Testis (tissue), 3 donors: ENCODE data around the gene A2M. TPM values are rescaled to one million over a fixed set of nuclear protein-coding genes. Genes with fewer than 3 reads are reported as not detected.

Experiments
- DNase-seq: peaks from one replicate; pipeline ENCODE4 v3.0.0-alpha.2; 2019
- H3K27ac ChIP-seq, 2 donors: fragments of 200-600 bp; sonication (generic); one replicate each; pipeline ENCODE4 v1.5.1; 2019
- H3K27me3 ChIP-seq: fragments of 200-600 bp; sonication (generic); one replicate; pipeline ENCODE4 v1.5.1; 2019
- H3K36me3 ChIP-seq: fragments of 200-600 bp; sonication (generic); one replicate; pipeline ENCODE4 v1.5.1; 2017; ENCODE audit warnings: low read depth; ENCODE audit errors: missing control alignments
- H3K4me1 ChIP-seq: fragments of 200-600 bp; sonication (generic); one replicate; pipeline ENCODE4 v1.5.1; 2019
- H3K4me3 ChIP-seq, 2 donors: fragments of 200-600 bp; sonication (generic); one replicate each; pipeline ENCODE4 v1.5.1; 2017 to 2019
- H3K9me3 ChIP-seq: fragments of 200-600 bp; sonication (generic); one replicate; pipeline ENCODE4 v1.5.1; 2017
- POLR2A ChIP-seq: fragments of 450-650 bp; IDR thresholded peaks from one replicate; pipeline ENCODE4 v1.6.1; 2017; ENCODE audit warnings: antibody characterized with exemption, mild to moderate bottlenecking, moderate library complexity
- WGBS, 2 donors: methylation state at CpG; one replicate each; pipeline ENCODE4 v1.1.5; 2018; 5-methylcytosine and 5-hydroxymethylcytosine counted together
- intact Hi-C: fragments of 100-400 bp; cut with DNase I; formaldehyde crosslinking; loops from one replicate; pipeline ENCODE4 v1.15.1; 2023; ENCODE audit warnings: low total_unique reads
- polyA plus RNA-seq: library from polyadenylated mRNA; stranded (reverse); fragments of 350-450 nt; fragmentation: Illumina TruSeq; extraction: RNeasy Lipid Tissue Mini Kit (QIAGEN cat#74804); gene quantifications from one replicate; pipeline ENCODE4 v1.2.3, GENCODE V29; 2014; ENCODE audit warnings: low read depth, low replicate concordance; ENCODE audit not compliant: insufficient read depth
- total RNA-seq, 2 donors: library from RNA; depleted of rRNA; stranded (reverse); fragments of >200 nt; gene quantifications; one replicate each; pipeline ENCODE4 v1.2.3, GENCODE V29; 2016
- TF ChIP-seq, protein P1 (sequence below), 3 experiments: fragments of 450-650 bp in 2 of 3; fragments of 200-600 bp in 1 of 3; sonication (generic) in 1 of 3; IDR thresholded peaks; one replicate each; pipeline ENCODE4 v1.5.1; 2016 to 2019; ENCODE audit warnings: antibody characterized with exemption in 3 of 3, mild to moderate bottlenecking in 2 of 3, moderate library complexity in 1 of 3

A2M gene
- total and polyA plus RNA-seq, 3 donors from 2014 or later = 64.2 to 200 (median 151) TPM

- no peak for TF ChIP-seq POLR2A
- TF ChIP-seq, protein P1, sequence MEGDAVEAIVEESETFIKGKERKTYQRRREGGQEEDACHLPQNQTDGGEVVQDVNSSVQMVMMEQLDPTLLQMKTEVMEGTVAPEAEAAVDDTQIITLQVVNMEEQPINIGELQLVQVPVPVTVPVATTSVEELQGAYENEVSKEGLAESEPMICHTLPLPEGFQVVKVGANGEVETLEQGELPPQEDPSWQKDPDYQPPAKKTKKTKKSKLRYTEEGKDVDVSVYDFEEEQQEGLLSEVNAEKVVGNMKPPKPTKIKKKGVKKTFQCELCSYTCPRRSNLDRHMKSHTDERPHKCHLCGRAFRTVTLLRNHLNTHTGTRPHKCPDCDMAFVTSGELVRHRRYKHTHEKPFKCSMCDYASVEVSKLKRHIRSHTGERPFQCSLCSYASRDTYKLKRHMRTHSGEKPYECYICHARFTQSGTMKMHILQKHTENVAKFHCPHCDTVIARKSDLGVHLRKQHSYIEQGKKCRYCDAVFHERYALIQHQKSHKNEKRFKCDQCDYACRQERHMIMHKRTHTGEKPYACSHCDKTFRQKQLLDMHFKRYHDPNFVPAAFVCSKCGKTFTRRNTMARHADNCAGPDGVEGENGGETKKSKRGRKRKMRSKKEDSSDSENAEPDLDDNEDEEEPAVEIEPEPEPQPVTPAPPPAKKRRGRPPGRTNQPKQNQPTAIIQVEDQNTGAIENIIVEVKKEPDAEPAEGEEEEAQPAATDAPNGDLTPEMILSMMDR (IDR thresholded peaks at IDR 0.05) = no peak
- H3K4me3 ChIP-seq = no peak overlapping the region
- no peaks in the 10 kb centered on the region for H3K4me1 ChIP-seq
- DNase-seq = no peak
- WGBS, 2 donors = 63 to 83% methylated on average over 5 to 13 of the region's 15 CpGs
- no peaks in the 10 kb centered on the region for H3K36me3 ChIP-seq
- intact Hi-C loops = no loop called here
- no peak overlapping the region for H3K27ac ChIP-seq
- H3K27me3 ChIP-seq = no peaks in the 10 kb centered on the region
- H3K9me3 ChIP-seq = no peaks in the 10 kb centered on the region
Observed at GRCh38 chr12:9050521-9051157, 65.1 kb downstream of the A2M start.

DNA sequence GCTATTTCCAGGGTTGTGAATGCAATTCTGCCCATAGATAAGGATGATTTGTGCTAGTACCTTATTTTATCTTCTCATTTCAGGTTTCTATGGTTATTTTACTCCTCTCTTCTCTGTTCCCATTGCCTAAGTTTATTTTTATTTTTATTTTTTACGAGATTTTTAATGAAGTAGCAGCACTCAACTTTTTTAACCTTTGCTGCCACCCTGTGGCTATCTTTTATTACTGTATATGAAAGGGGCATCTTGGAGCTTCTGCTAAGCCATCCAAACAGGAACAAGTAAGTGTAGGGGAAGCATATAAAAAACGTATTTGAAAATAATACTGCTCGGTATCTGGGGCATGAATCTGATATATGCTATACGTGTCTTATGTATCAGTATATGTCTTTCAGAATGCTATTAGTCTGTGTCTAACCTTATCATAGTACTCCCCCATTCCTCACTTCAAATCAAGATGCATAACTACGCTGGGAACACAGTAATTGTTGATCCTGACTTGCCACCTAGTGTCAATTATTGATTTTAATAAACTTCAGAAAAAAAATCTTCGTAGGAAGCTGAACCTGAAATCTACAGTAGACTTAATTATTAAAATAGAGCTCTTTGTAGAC, 66.1 kb downstream of the A2M start:
- no peak for DNase-seq
- H3K27ac ChIP-seq = no peak overlapping the region
- H3K4me1 ChIP-seq = no peaks in the 10 kb centered on the region
- WGBS, 2 donors = 27 to 34% methylated on average over 6 of the region's 6 CpGs
- H3K9me3 ChIP-seq = no peaks in the 10 kb centered on the region
- no peaks in the 10 kb centered on the region for H3K36me3 ChIP-seq
- intact Hi-C loops = no loop called here
- TF ChIP-seq, protein P1 (IDR thresholded peaks at IDR 0.05) = peak; percentile 11 to 56 (median 34)
- no peak for TF ChIP-seq POLR2A
- no peaks in the 10 kb centered on the region for H3K27me3 ChIP-seq
- no peak overlapping the region for H3K4me3 ChIP-seq

DNA sequence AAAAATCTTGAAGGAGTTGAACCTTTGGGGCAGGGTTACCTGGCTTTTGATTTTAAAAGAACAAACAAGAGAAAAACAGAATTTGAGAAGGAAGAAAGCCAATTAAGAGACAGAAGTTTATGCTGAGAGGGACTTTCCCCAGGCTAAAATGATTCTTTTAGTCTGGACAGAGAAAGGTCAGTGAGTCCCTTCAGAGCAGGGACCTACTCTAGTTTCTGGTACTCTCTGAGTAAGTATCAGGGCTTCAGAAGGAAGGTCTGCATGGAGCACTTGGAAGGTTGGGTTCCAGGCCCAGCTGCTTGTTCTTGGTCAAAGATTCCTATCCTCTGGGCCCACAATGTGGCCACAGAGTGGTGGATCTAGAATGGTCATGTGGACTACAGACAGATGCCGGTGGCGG, 66.8 kb downstream of the A2M start:
- H3K9me3 ChIP-seq = no peaks in the 10 kb centered on the region
- H3K4me3 ChIP-seq = no peak overlapping the region
- TF ChIP-seq, protein P1 (IDR thresholded peaks at IDR 0.05) = no peak
- no peak for TF ChIP-seq POLR2A
- H3K27ac ChIP-seq = no peak overlapping the region
- H3K4me1 ChIP-seq = no peaks in the 10 kb centered on the region
- H3K27me3 ChIP-seq = no peaks in the 10 kb centered on the region
- H3K36me3 ChIP-seq = no peaks in the 10 kb centered on the region
- 90 to 100% methylated on average over 2 of the region's 2 CpGs for WGBS, 2 donors
- intact Hi-C loops = no loop called here
- no peak for DNase-seq

DNA sequence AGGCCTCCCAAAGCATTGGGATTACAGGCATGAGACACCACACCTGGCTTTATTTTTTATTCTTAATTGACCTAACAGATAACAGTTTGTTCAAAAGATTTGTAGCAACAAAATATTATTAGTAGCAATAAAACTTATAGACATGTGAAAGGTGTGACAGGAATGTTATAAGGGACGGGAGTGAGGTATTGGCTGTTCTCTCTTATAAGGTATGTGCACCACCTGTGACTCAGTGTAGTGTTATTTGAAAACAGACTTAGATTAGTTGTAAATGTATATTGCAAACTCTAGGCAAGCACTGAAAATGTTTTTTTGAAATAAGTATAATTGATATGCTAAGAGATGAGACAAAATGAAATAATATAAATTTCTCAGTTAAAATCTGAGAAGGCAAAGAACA, 68.6 kb downstream of the A2M start:
- Histone ChIP-seq H3K27ac (no peak overlapping the region), H3K4me1 (no peaks in the 10 kb centered on the region), H3K36me3 (no peaks in the 10 kb centered on the region), H3K27me3 (no peaks in the 10 kb centered on the region), H3K4me3 (no peak overlapping the region), H3K9me3 (no peaks in the 10 kb centered on the region)
- 92% methylated on average over 1 of the region's 1 CpG for WGBS, 2 donors
- DNase-seq = no peak
- intact Hi-C loops = no loop called here
- TF ChIP-seq, protein P1 (IDR thresholded peaks at IDR 0.05) = no peak
- no peak for TF ChIP-seq POLR2A

DNA sequence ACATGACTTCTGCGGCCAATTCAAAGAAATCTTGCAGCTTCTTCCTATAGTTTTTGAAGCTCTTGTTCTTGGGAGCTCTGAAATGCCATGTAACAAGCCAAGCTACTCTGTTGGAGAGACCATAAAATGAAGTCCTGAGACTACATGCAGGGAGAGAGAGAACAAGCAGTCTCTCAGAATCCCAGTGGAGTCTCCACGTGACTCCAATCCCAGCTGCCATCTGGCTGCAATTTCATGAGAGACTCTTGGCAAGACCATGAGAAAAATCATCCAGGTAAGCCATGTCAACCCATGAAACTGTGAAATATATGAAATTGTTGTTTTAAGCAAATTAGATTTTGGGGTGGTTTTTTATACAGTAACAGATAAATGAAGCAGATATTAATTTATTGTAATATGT, 72.0 kb downstream of the A2M start:
- Histone ChIP-seq H3K4me1 (no peaks in the 10 kb centered on the region), H3K27ac (no peak overlapping the region), H3K4me3 (no peak overlapping the region), H3K27me3 (no peaks in the 10 kb centered on the region), H3K36me3 (no peaks in the 10 kb centered on the region), H3K9me3 (no peaks in the 10 kb centered on the region)
- intact Hi-C loops = no loop called here
- WGBS, 2 donors = 80 to 85% methylated on average over 2 of the region's 2 CpGs
- no peak for TF ChIP-seq POLR2A
- TF ChIP-seq, protein P1 (IDR thresholded peaks at IDR 0.05) = no peak
- DNase-seq = no peak
